Heart left ventricle (tissue), 16 donors: ENCODE data around the gene MRPL58. TPM values are rescaled to one million over a fixed set of nuclear protein-coding genes. Genes with fewer than 3 reads are reported as not detected.

Experiments
- ATAC-seq, 4 donors: fragments of 200-7000 bp; cut with Tn5 transposase; one replicate each; pipeline ENCODE4 v1.9.1; 2020 to 2022; ENCODE audit warnings: moderate library complexity in 4 of 4, mild to moderate bottlenecking in 3 of 4, moderate number of reproducible peaks in 1 of 4
- DNase-seq, 5 donors: peaks; one replicate each; pipeline ENCODE4 v3.0.0-alpha.2; 2020
- H3K27ac ChIP-seq, 12 donors: fragments of 200-600 bp; sonication (generic) in 4 of 12; one replicate each; pipeline versions ENCODE4 v1.5.0 to v1.8.0; 2016 to 2022; ENCODE audit warnings: mild to moderate bottlenecking in 2 of 12
- H3K27me3 ChIP-seq, 9 donors: fragments of 200-600 bp; sonication (generic) in 2 of 9; one replicate each; pipeline versions ENCODE4 v1.5.1 to v1.8.0; 2016 to 2022; ENCODE audit warnings: mild to moderate bottlenecking in 3 of 9
- H3K36me3 ChIP-seq, 9 donors: fragments of 200-600 bp; sonication (generic) in 2 of 9; one replicate each; pipeline versions ENCODE4 v1.5.0 to v1.8.0; 2018 to 2022; ENCODE audit warnings: mild to moderate bottlenecking in 2 of 9
- H3K4me1 ChIP-seq, 12 donors: fragments of 200-600 bp; sonication (generic) in 4 of 12; one replicate each; pipeline versions ENCODE4 v1.5.0 to v1.8.0; 2016 to 2022; ENCODE audit warnings: mild to moderate bottlenecking in 3 of 12
- H3K4me3 ChIP-seq, 12 donors: fragments of 200-600 bp; sonication (generic) in 4 of 12; one replicate each; pipeline versions ENCODE4 v1.5.0 to v1.8.0; 2017 to 2022; ENCODE audit warnings: mild to moderate bottlenecking in 9 of 12, moderate library complexity in 4 of 12
- H3K9me3 ChIP-seq, 12 donors: fragments of 200-600 bp; sonication (generic) in 4 of 12; one replicate each; pipeline versions ENCODE4 v1.5.0 to v1.8.0; 2016 to 2022; ENCODE audit warnings: mild to moderate bottlenecking in 1 of 12
- CTCF ChIP-seq, 12 donors: fragments of 200-600 bp; sonication (generic) in 4 of 12; IDR thresholded peaks; one replicate each; pipeline versions ENCODE4 v1.5.0 to v1.8.0; 2018 to 2022; ENCODE audit warnings: antibody characterized with exemption in 12 of 12, mild to moderate bottlenecking in 5 of 12
- POLR2A ChIP-seq, 2 donors: fragments of 450-650 bp; IDR thresholded peaks; one replicate each; pipeline ENCODE4 v1.6.1; 2017; ENCODE audit warnings: antibody characterized with exemption in 2 of 2, mild to moderate bottlenecking in 2 of 2, moderate library complexity in 2 of 2
- WGBS, 4 donors: extraction: QIAGEN DNeasy Blood & Tissue Kit in 2 of 4; methylation state at CpG; one replicate each; pipeline versions ENCODE4 v1.1.5 to v1.1.7; 2013 to 2018; 5-methylcytosine and 5-hydroxymethylcytosine counted together
- intact Hi-C, 10 donors: fragments of 100-400 bp; cut with DNase I; formaldehyde crosslinking; loops; one replicate each; pipeline versions ENCODE4 v1.11.1 to v1.14.2; 2022
- polyA plus RNA-seq, 2 donors: library from polyadenylated mRNA; stranded (reverse); fragments of 200-250 nt; gene quantifications; one replicate each; pipeline ENCODE4 v1.2.3, GENCODE V29; 2013
- total RNA-seq, 9 donors: library from RNA; depleted of rRNA in 2 of 9; stranded (reverse); fragments of >200 nt in 2 of 9; fragmentation: NEBNext Ultra II Directional in 3 of 9; extraction: Animal tissue kit (Norgen Biotek cat#: 25700) in 3 of 9; gene quantifications; one replicate each; pipeline versions ENCODE4 v1.1.0 to v1.2.4, GENCODE V29; 2016 to 2023
- donor health status: ischemic (EF 13 %, LVEDD 7.1; RV severe dilation, severe dysfunction).
- donor health status: healthy with polysubstance abuse.
- donor health status: DM: no; HTN: yes; CAD: no.
- donor health status: DM: no; HTN: no; CAD: no.
- donor health status: ischemic (EF 25% LVEDD 6.9; RV normal size, moderate dysfunction).
- donor health status: ischemic (EF 25% LVEDD 5.7; RV mildly dilated, moderate dysfunction).
- donor health status: healthy.
- donor health status: DM: yes; HTN: yes; CAD: no.
- donor health status: ischemic (EF 35%, LVEDD 5.7; RV mildly dilated, moderate dysfunction).
- donor health status: nonischemic (EF 11% LVEDD 7.7; RV severe dilation, severe dysfunction).
- donor health status: DM: yes; HTN: yes; CAD: no.
- donor health status: PGD.
- donor health status: ischemic (EF 29% LVEDD 5.4; RV normal size, mild dysfunction).
- donor health status: nonischemic (EF 23%, LVEDD 6.1; RV moderate dilation, normal function).

The MRPL58 gene
- total and polyA plus RNA-seq, 11 donors, result 41.0 to 93.8 (median 60.9) TPM

GRCh38 chr17:74986206-74986576, 26.3 kb upstream of the MRPL58 start:
- 95 to 99% (median 97%) methylated on average over 3 of the region's 3 CpGs for WGBS, 4 donors
- H3K9me3 ChIP-seq, result no peaks in the 10 kb centered on the region
- no peak for TF ChIP-seq CTCF (IDR thresholded peaks at IDR 0.05)
- TF ChIP-seq POLR2A (IDR thresholded peaks at IDR 0.05), result no peak
- no peak overlapping the region for H3K4me3 ChIP-seq
- peaks cover 0 to 9% (median 0%) of the 10 kb centered on the region in 9 donors for H3K27me3 ChIP-seq
- H3K27ac ChIP-seq, result no peak overlapping the region
- intact Hi-C loops, result loop anchor here in 3 of 10 donors (5.0 to 10.0 kb wide), 3 partner anchors 46 to 199 kb away; partner anchors contain the start of gene SUMO2 (in 1 of the 3)
- DNase-seq (no peak), ATAC-seq (no peak)
- peaks cover 6 to 49% (median 40%) of the 10 kb centered on the region in 12 donors for H3K4me1 ChIP-seq
- H3K36me3 ChIP-seq, result no peaks in the 10 kb centered on the region

GRCh38 chr17:74987418-74987908, 25.0 kb upstream of the MRPL58 start, which contains the start of gene CDR2L:
CDR2L (plus strand) TSS chr17:74987632; CDS start chr17:74988044, 412 bp downstream.
- H3K27ac ChIP-seq, result peak within 1 kb of the TSS; percentile 92 to 99 (median 96)
- peaks cover 0 to 3% (median 0%) of the 10 kb centered on the region in 9 donors for H3K36me3 ChIP-seq
- peaks cover 3 to 48% (median 29%) of the 10 kb centered on the region in 12 donors for H3K4me1 ChIP-seq
- peak; percentile 97 to 99 (median 97) for DNase-seq
- 0 to 1% (median 0%) methylated on average over 21 to 51 of the region's 51 CpGs for WGBS, 4 donors
- peak within 1 kb of the TSS; percentile 63 to 92 (median 84) for H3K4me3 ChIP-seq
- intact Hi-C loops, result loop anchor here in 4 of 10 donors (1.0 to 10.0 kb wide), 4 partner anchors 25 to 197 kb away; partner anchors contain the start of genes MRPL58 (in 1 of the 4) and SUMO2 (in 1 of the 4)
- peak in 1 of 12 donors; percentile 5 for TF ChIP-seq CTCF (IDR thresholded peaks at IDR 0.05)
- peak; percentile 96 to 100 for TF ChIP-seq POLR2A (IDR thresholded peaks at IDR 0.05)
- ATAC-seq, result peak; percentile 87 to 95 (median 91)
- H3K27me3 ChIP-seq, result no peaks in the 10 kb centered on the region
- no peaks in the 10 kb centered on the region for H3K9me3 ChIP-seq

- Histone ChIP-seq H3K9me3 (no peaks in the 10 kb centered on the region), H3K27me3 (no peaks in the 10 kb centered on the region), H3K36me3 (peaks cover 0 to 4% (median 0%) of the 10 kb centered on the region in 9 donors), H3K4me1 (peaks cover 3 to 44% (median 29%) of the 10 kb centered on the region in 12 donors), H3K4me3 (peak overlapping the region; percentile 63 to 92 (median 84)), H3K27ac (peak overlapping the region; percentile 92 to 99 (median 96))
- 1 to 4% (median 2%) methylated on average over 28 to 76 of the region's 76 CpGs for WGBS, 4 donors
- intact Hi-C loops, result loop anchor here in 6 of 10 donors (1.0 to 10.0 kb wide), 6 partner anchors 24 to 197 kb away; partner anchors contain the start of genes MRPL58 (in 2 of the 6) and SUMO2 (in 1 of the 6)
- DNase-seq (peak; percentile 89 to 93 (median 93)), ATAC-seq (peak; percentile 73 to 91 (median 82))
- no peak for TF ChIP-seq POLR2A (IDR thresholded peaks at IDR 0.05)
- TF ChIP-seq CTCF (IDR thresholded peaks at IDR 0.05), result peak; percentile 17 to 67 (median 39)
Measured at GRCh38 chr17:74987909-74988711, 24.4 kb upstream of the MRPL58 start.
